Glutamatergic neuron (in vitro differentiated cells): ENCODE data around the gene OGT. TPM values are rescaled to one million over a fixed set of nuclear protein-coding genes. Genes with fewer than 3 reads are reported as not detected.
A peak's percentile ranks its signal among the peaks of the same experiment; 100 is the strongest.

Experiments used
- DNase-seq: peaks from one replicate; pipeline ENCODE4 v3.0.0; 2022
- H3K27ac Mint-ChIP-seq: one replicate; pipeline ENCODE4 v1.8.0; 2020; ENCODE audit warnings: mild to moderate bottlenecking, mixed read lengths, inconsistent platforms; ENCODE audit not compliant: unreplicated experiment
- H3K27me3 Mint-ChIP-seq: one replicate; pipeline ENCODE4 v1.8.0; 2020; ENCODE audit warnings: mild to moderate bottlenecking, moderate library complexity, mixed read lengths, inconsistent platforms; ENCODE audit not compliant: unreplicated experiment
- H3K36me3 Mint-ChIP-seq: one replicate; pipeline ENCODE4 v1.8.0; 2020; ENCODE audit warnings: mild to moderate bottlenecking, mixed read lengths, inconsistent platforms; ENCODE audit not compliant: unreplicated experiment
- H3K4me1 Mint-ChIP-seq: one replicate; pipeline ENCODE4 v1.8.0; 2020; ENCODE audit warnings: mild to moderate bottlenecking, low read depth, mixed read lengths, inconsistent platforms; ENCODE audit not compliant: unreplicated experiment
- H3K4me3 Mint-ChIP-seq: one replicate; pipeline ENCODE4 v1.8.0; 2020; ENCODE audit warnings: mild to moderate bottlenecking, mixed read lengths, inconsistent platforms; ENCODE audit not compliant: unreplicated experiment
- H3K9me3 Mint-ChIP-seq: one replicate; pipeline ENCODE4 v1.8.0; 2020; ENCODE audit warnings: mild to moderate bottlenecking, moderate library complexity, mixed read lengths, inconsistent platforms; ENCODE audit not compliant: unreplicated experiment
- CTCF ChIP-seq: fragments of 200-600 bp; sonication (generic); IDR thresholded peaks from one replicate; pipeline ENCODE4 v1.5.0; 2021; ENCODE audit not compliant: partially characterized antibody, unreplicated experiment
- long read RNA-seq: library from polyadenylated mRNA; unstranded; transcript quantifications from one replicate; pipeline ENCODE4 v2.0.0, GENCODE V29; 2020; ENCODE audit not compliant: unreplicated experiment
- total RNA-seq: library from RNA; stranded (reverse); fragmentation: NEBNext Ultra II Directional; extraction: Animal tissue kit (Norgen Biotek cat#: 25700); gene quantifications from one replicate; pipeline ENCODE4 v1.2.1, GENCODE V29; 2021; ENCODE audit not compliant: unreplicated experiment

OGT gene
- 185 TPM for total RNA-seq
- long read RNA-seq, partial matches to known transcripts, result 1 of 4 reads
- long read RNA-seq, other reads (novel, unspliced or antisense), result 3 of 4 reads

- H3K27me3 Mint-ChIP-seq, result peaks cover 6% of the 10 kb centered on the region
- H3K36me3 Mint-ChIP-seq, result peaks cover 4% of the 10 kb centered on the region
- TF ChIP-seq CTCF, result no peak
- H3K27ac Mint-ChIP-seq, result peak within 1 kb of the TSS; percentile 97
- DNase-seq, result peak; percentile 88
- H3K4me1 Mint-ChIP-seq, result peaks cover 1% of the 10 kb centered on the region
- H3K4me3 Mint-ChIP-seq, result peak within 1 kb of the TSS; percentile 97
- peaks cover 10% of the 10 kb centered on the region for H3K9me3 Mint-ChIP-seq
Observed at GRCh38 chrX:71532753-71533425, at the start of gene OGT. TSS of gene OGT (plus strand) at chrX:71533104. CDS start at chrX:71533300, 196 bp downstream.

- H3K9me3 Mint-ChIP-seq, result no peaks in the 10 kb centered on the region
Observed at GRCh38 chrX:71487814-71488213, 45.1 kb upstream of the OGT start.

GRCh38 chrX:71489540-71489939, 43.4 kb upstream of the OGT start:
- no peaks in the 10 kb centered on the region for H3K9me3 Mint-ChIP-seq
- no peak overlapping the region for H3K4me3 Mint-ChIP-seq

More at GRCh38 chrX:71487814-71488213, 45.1 kb upstream of the OGT start:
- DNase-seq, result no peak
- Mint-ChIP-seq H3K27ac (no peak overlapping the region), H3K36me3 (no peaks in the 10 kb centered on the region), H3K4me3 (no peak overlapping the region), H3K27me3 (no peaks in the 10 kb centered on the region), H3K4me1 (no peaks in the 10 kb centered on the region)
- no peak for TF ChIP-seq CTCF

GRCh38 chrX:71492231-71493065, 40.5 kb upstream of the OGT start:
- H3K27ac Mint-ChIP-seq, result no peak overlapping the region
- H3K27me3 Mint-ChIP-seq, result no peaks in the 10 kb centered on the region
- peak overlapping the region; percentile 65 for H3K4me3 Mint-ChIP-seq
- no peaks in the 10 kb centered on the region for H3K9me3 Mint-ChIP-seq
- no peaks in the 10 kb centered on the region for H3K36me3 Mint-ChIP-seq
- no peak for TF ChIP-seq CTCF
- DNase-seq, result peak; percentile 23
- H3K4me1 Mint-ChIP-seq, result no peaks in the 10 kb centered on the region

More at GRCh38 chrX:71489540-71489939, 43.4 kb upstream of the OGT start:
- DNase-seq, result no peak
- no peak for TF ChIP-seq CTCF
- H3K4me1 Mint-ChIP-seq, result no peaks in the 10 kb centered on the region
- no peaks in the 10 kb centered on the region for H3K36me3 Mint-ChIP-seq
- no peak overlapping the region for H3K27ac Mint-ChIP-seq
- no peaks in the 10 kb centered on the region for H3K27me3 Mint-ChIP-seq
